MCF 10A (cell line): Measurements from ENCODE around the gene PPIG. TPM values are rescaled to one million over a fixed set of nuclear protein-coding genes. Genes with fewer than 3 reads are reported as not detected.
"Not testable (repeated sequence)": the region's sequence is repeated elsewhere in the genome, so short reads cannot be mapped to it uniquely, and the experiment has no call there.

Experiments
- BruUV-seq: library from RNA; stranded (reverse); fragments of 400-500 nt; replicated peaks from 2 replicates; lab custom pipeline; 2021; lab: Mats Ljungman, UMichigan
- CTCF ChIA-PET: fragments of 300-600 bp; sonication (Branson Sonifier 250); formaldehyde crosslinking; extraction: SDS; loops from one replicate; lab custom pipeline; 2021; ENCODE audit warnings: antibody characterized with exemption, inconsistent platforms; lab: Yijun Ruan, JAX
- POLR2A ChIA-PET: fragments of 300-600, 350-650 bp; sonication (Branson Sonifier 250); formaldehyde crosslinking; extraction: SDS; loops from one replicate; lab custom pipeline; 2020; ENCODE audit warnings: antibody characterized with exemption, inconsistent platforms; lab: Yijun Ruan, JAX
- DNase-seq: peaks from one replicate; pipeline ENCODE4 v3.0.0-alpha.2; 2018; ENCODE audit not compliant: unreplicated experiment
- H3K27ac Mint-ChIP-seq: one replicate; pipeline ENCODE4 v1.8.0; 2022; ENCODE audit warnings: mild to moderate bottlenecking, low read depth, mixed read lengths; ENCODE audit not compliant: unreplicated experiment
- H3K27me3 Mint-ChIP-seq: one replicate; pipeline ENCODE4 v1.8.0; 2022; ENCODE audit warnings: mixed read lengths; ENCODE audit not compliant: insufficient read depth, unreplicated experiment
- H3K36me3 Mint-ChIP-seq: one replicate; pipeline ENCODE4 v1.8.0; 2022; ENCODE audit warnings: mild to moderate bottlenecking, moderate library complexity, mixed read lengths; ENCODE audit not compliant: insufficient read depth, unreplicated experiment
- H3K4me1 Mint-ChIP-seq: one replicate; pipeline ENCODE4 v1.8.0; 2022; ENCODE audit warnings: mixed read lengths; ENCODE audit not compliant: insufficient read depth, unreplicated experiment
- H3K4me3 Mint-ChIP-seq: one replicate; pipeline ENCODE4 v1.8.0; 2022; ENCODE audit warnings: mild to moderate bottlenecking, moderate library complexity, mixed read lengths; ENCODE audit not compliant: unreplicated experiment
- H3K9me3 Mint-ChIP-seq: one replicate; pipeline ENCODE4 v1.8.0; 2022; ENCODE audit warnings: mixed read lengths; ENCODE audit not compliant: unreplicated experiment
- intact Hi-C: fragments of 100-400 bp; cut with micrococcal nuclease; formaldehyde crosslinking; loops from 2 replicates; pipeline ENCODE4 v1.14.1; 2022
- total RNA-seq: library from RNA; stranded (reverse); gene quantifications from 2 replicates; pipeline ENCODE4 v1.2.3, GENCODE V29; 2022
- TF ChIP-seq, protein P1 (sequence below): fragments of 200-600 bp; IDR thresholded peaks from one replicate; pipeline ENCODE4 v1.8.0; 2022; ENCODE audit warnings: antibody characterized with exemption, mild to moderate bottlenecking; ENCODE audit not compliant: unreplicated experiment

Gene PPIG
- total RNA-seq, 1 experiment from 2014 or later, result 64.7 TPM

DNA sequence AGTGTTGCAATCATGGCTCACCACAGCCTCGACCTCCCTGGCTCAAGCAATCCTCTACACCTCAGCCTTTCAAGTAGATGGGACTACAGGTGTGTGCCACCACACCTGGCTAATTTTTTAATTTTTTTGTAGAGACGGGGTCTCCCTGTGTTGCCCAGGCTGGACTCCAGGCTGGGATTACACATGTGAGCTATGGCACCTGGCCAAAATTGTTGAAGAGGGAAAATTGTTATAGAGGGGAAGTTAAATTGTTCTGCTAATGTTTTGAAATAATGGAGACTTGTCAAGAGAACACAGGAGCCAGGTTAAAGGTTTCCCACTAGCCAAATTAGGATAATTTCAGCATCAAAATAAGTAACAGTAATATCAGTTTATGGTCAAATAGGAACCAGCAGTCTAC is 25.1 kb downstream of the PPIG start:
- TF ChIP-seq, protein P1, sequence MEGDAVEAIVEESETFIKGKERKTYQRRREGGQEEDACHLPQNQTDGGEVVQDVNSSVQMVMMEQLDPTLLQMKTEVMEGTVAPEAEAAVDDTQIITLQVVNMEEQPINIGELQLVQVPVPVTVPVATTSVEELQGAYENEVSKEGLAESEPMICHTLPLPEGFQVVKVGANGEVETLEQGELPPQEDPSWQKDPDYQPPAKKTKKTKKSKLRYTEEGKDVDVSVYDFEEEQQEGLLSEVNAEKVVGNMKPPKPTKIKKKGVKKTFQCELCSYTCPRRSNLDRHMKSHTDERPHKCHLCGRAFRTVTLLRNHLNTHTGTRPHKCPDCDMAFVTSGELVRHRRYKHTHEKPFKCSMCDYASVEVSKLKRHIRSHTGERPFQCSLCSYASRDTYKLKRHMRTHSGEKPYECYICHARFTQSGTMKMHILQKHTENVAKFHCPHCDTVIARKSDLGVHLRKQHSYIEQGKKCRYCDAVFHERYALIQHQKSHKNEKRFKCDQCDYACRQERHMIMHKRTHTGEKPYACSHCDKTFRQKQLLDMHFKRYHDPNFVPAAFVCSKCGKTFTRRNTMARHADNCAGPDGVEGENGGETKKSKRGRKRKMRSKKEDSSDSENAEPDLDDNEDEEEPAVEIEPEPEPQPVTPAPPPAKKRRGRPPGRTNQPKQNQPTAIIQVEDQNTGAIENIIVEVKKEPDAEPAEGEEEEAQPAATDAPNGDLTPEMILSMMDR, result no peak
- Mint-ChIP-seq H3K9me3 (no peaks in the 10 kb centered on the region), H3K36me3 (peaks cover 89% of the 10 kb centered on the region), H3K27ac (peak overlapping the region; percentile 82), H3K4me1 (no peaks in the 10 kb centered on the region), H3K27me3 (no peaks in the 10 kb centered on the region), H3K4me3 (no peak overlapping the region)
- CTCF ChIA-PET, result no interaction called here
- intact Hi-C loops, result no loop called here
- no peak for DNase-seq
- POLR2A ChIA-PET, result no interaction called here
- no TSS peak for BruUV-seq

DNA sequence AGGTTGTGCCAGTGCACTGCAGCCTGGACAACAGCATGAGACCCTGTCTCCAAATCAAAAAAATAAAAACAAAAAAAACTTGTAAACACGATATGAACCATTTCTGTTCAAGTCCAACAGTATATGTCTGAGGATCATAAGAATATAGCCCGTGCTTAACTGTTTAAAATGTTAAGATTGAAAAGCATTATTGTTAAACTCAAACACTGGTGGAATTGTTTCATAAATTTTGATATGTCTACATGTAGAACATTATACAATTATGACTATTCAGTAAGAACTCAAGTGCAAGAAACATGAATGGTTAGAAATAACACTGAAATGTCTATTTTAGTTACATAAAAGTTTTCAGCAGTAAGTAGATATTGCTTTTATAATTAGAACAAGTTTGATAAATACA is 29.7 kb downstream of the PPIG start:
- Mint-ChIP-seq H3K27me3 (no peaks in the 10 kb centered on the region), H3K36me3 (peaks cover 87% of the 10 kb centered on the region), H3K27ac (no peak overlapping the region), H3K4me1 (no peaks in the 10 kb centered on the region), H3K4me3 (no peak overlapping the region), H3K9me3 (peaks cover 13% of the 10 kb centered on the region)
- BruUV-seq, result no TSS peak
- ChIA-PET POLR2A (interaction anchor here (1.1 to 1.5 kb wide), 4 partner anchors 26 to 210 kb away, joined by 3 to 7 read pairs (median 4); partner anchors contain the start of genes METTL5 and PPIG), CTCF (interaction anchor here (0.8 kb wide), 1 partner anchor 91 kb away, joined by 4 read pairs; no protein-coding TSS in a partner anchor)
- no peak for DNase-seq
- TF ChIP-seq, protein P1, result no peak
- intact Hi-C loops, result no loop called here

DNA sequence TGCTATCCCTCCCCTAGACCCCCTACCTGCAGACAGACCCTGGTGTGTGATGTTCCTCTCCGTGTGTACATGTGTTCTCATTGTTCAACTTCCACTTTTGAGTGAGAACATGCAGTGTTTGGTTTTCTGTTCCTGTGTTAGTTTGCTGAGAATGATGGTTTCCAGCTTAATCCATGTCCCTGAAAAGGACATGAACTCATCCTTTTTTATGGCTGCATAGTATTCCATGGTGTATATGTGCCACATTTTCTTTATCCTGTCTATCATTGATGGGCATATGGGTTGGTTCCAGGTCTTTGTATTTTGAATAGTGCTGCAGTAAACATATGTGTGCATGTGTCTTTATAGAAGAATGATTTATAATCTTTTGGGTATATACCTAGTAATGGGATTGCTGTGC is 31.8 kb downstream of the PPIG start:
- H3K4me3 Mint-ChIP-seq, CTCF ChIA-PET, H3K27ac Mint-ChIP-seq: not testable (repeated sequence)

DNA sequence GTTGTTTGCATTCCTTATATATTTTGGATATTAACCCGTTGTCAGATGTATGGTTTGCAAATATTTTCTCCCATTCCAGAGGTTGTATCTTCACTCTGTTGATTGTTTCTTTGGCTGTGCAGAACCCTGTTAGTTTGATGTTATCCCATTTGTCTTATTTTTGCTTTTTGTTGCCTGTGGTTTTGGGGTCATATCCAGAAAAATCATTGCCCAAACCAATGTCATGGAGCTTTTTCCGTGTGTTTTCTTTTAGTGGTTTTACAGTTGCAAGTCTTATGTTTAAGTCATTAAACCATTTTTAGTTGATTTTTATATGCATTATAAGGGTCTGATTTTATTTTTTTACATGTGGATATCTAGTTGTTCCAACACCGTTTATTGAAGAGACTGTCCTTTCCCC is 35.8 kb downstream of the PPIG start:
- BruUV-seq, result no TSS peak
- peaks cover 16% of the 10 kb centered on the region for H3K9me3 Mint-ChIP-seq
- no peaks in the 10 kb centered on the region for H3K27me3 Mint-ChIP-seq
- no peak overlapping the region for H3K27ac Mint-ChIP-seq
- POLR2A ChIA-PET, result no interaction called here
- no peaks in the 10 kb centered on the region for H3K4me1 Mint-ChIP-seq
- TF ChIP-seq, protein P1, result no peak
- H3K36me3 Mint-ChIP-seq, result peaks cover 77% of the 10 kb centered on the region
- no peak for DNase-seq
- intact Hi-C loops, result no loop called here
- CTCF ChIA-PET, result no interaction called here
- no peak overlapping the region for H3K4me3 Mint-ChIP-seq

More for the DNA sequence above, 31.8 kb downstream of the PPIG start:
- Mint-ChIP-seq H3K9me3 (peaks cover 16% of the 10 kb centered on the region), H3K36me3 (peaks cover 80% of the 10 kb centered on the region)
- POLR2A ChIA-PET, result interaction anchor here (1.6 kb wide), 1 partner anchor 32 kb away, joined by 5 read pairs; the partner anchor contains the start of gene PPIG
- BruUV-seq, intact Hi-C loops, DNase-seq, H3K4me1 Mint-ChIP-seq, H3K27me3 Mint-ChIP-seq: not testable (repeated sequence)
